ENCODE results near the gene MBNL2. TPM values are rescaled to one million over a fixed set of nuclear protein-coding genes. Genes with fewer than 3 reads are reported as not detected.

Gene MBNL2
- total RNA-seq, 1 donor = 69.8 TPM

GRCh38 chr13:97431171-97431764, 209.1 kb downstream of the MBNL2 start:
- H3K4me2 ChIP-seq (ENCODE audit: insufficient read depth, low read length) = peak overlapping the region; percentile 95

GRCh38 chr13:97432232-97432916, 210.2 kb downstream of the MBNL2 start:
- H3K9me3 ChIP-seq (ENCODE audit: low read depth, low read length) = no peaks in the 10 kb centered on the region
- peak overlapping the region; percentile 89 for H3K27ac ChIP-seq (ENCODE audit: low read depth, low read length)
- peaks cover 26% of the 10 kb centered on the region for H3K79me2 ChIP-seq (ENCODE audit: insufficient read depth, low read length)
- H3K4me1 ChIP-seq (ENCODE audit: insufficient read depth, low read length) = peaks cover 20% of the 10 kb centered on the region
- H3K4me3 ChIP-seq (ENCODE audit: insufficient read depth, low read length) = peak overlapping the region; percentile 88
- no peak for TF ChIP-seq CTCF (IDR thresholded peaks at IDR 0.05; ENCODE audit: extremely low read depth, low read depth, low read length)
- no peaks in the 10 kb centered on the region for H4K20me1 ChIP-seq (ENCODE audit: insufficient read depth, low read length)
- H3K36me3 ChIP-seq (ENCODE audit: insufficient read depth, low read length) = no peaks in the 10 kb centered on the region
- H3K27me3 ChIP-seq (ENCODE audit: insufficient read depth, low read length) = no peaks in the 10 kb centered on the region
- DNase-seq (ENCODE audit: insufficient read length, low spot score, missing footprints) = no peak
- peak overlapping the region; percentile 99 for H2AFZ ChIP-seq (ENCODE audit: low read length)
- H3K4me2 ChIP-seq (ENCODE audit: insufficient read depth, low read length) = peak overlapping the region; percentile 95

More at GRCh38 chr13:97431171-97431764, 209.1 kb downstream of the MBNL2 start:
- Histone ChIP-seq H3K4me3 (ENCODE audit: insufficient read depth, low read length) (no peak overlapping the region), H3K79me2 (ENCODE audit: insufficient read depth, low read length) (peaks cover 17% of the 10 kb centered on the region), H3K36me3 (ENCODE audit: insufficient read depth, low read length) (no peaks in the 10 kb centered on the region), H3K27ac (ENCODE audit: low read depth, low read length) (no peak overlapping the region), H4K20me1 (ENCODE audit: insufficient read depth, low read length) (no peaks in the 10 kb centered on the region), H3K27me3 (ENCODE audit: insufficient read depth, low read length) (no peaks in the 10 kb centered on the region), H3K9me3 (ENCODE audit: low read depth, low read length) (no peaks in the 10 kb centered on the region), H3K4me1 (ENCODE audit: insufficient read depth, low read length) (peaks cover 20% of the 10 kb centered on the region), H2AFZ (ENCODE audit: low read length) (peak overlapping the region; percentile 7)
- no peak for TF ChIP-seq CTCF (IDR thresholded peaks at IDR 0.05; ENCODE audit: extremely low read depth, low read depth, low read length)
- DNase-seq (ENCODE audit: insufficient read length, low spot score, missing footprints) = no peak

GRCh38 chr13:97432917-97433726, 211.0 kb downstream of the MBNL2 start:
- H3K36me3 ChIP-seq (ENCODE audit: insufficient read depth, low read length) = no peaks in the 10 kb centered on the region
- H4K20me1 ChIP-seq (ENCODE audit: insufficient read depth, low read length) = no peaks in the 10 kb centered on the region
- TF ChIP-seq CTCF (IDR thresholded peaks at IDR 0.05; ENCODE audit: extremely low read depth, low read depth, low read length) = no peak
- H3K9me3 ChIP-seq (ENCODE audit: low read depth, low read length) = no peaks in the 10 kb centered on the region
- peak overlapping the region; percentile 99 for H3K27ac ChIP-seq (ENCODE audit: low read depth, low read length)
- H3K27me3 ChIP-seq (ENCODE audit: insufficient read depth, low read length) = no peaks in the 10 kb centered on the region
- H3K4me1 ChIP-seq (ENCODE audit: insufficient read depth, low read length) = peaks cover 20% of the 10 kb centered on the region
- H2AFZ ChIP-seq (ENCODE audit: low read length) = peak overlapping the region; percentile 99
- peak; percentile 95 for DNase-seq (ENCODE audit: insufficient read length, low spot score, missing footprints)
- H3K79me2 ChIP-seq (ENCODE audit: insufficient read depth, low read length) = peaks cover 33% of the 10 kb centered on the region
- peak overlapping the region; percentile 98 for H3K4me2 ChIP-seq (ENCODE audit: insufficient read depth, low read length)
- H3K4me3 ChIP-seq (ENCODE audit: insufficient read depth, low read length) = peak overlapping the region; percentile 89

Measured in osteoblast (primary cell).